Activated T-cell treated with anti-CD3 and anti-CD28 coated beads, Interleukin-2, amount 50 U/mL, for 24 hours (primary cell): ENCODE measurements around the gene RAET1G.
"Not testable (repeated sequence)": the region's sequence is repeated elsewhere in the genome, so short reads cannot be mapped to it uniquely, and the experiment has no call there.

Experiments used
- DNase-seq: peaks from one replicate; pipeline ENCODE4 v3.0.0-alpha.2; 2020
- H3K27ac Mint-ChIP-seq: 2 replicates; pipeline ENCODE4 v1.8.0; 2020; ENCODE audit warnings: mild to moderate bottlenecking, mixed read lengths
- H3K27me3 Mint-ChIP-seq: 2 replicates; pipeline ENCODE4 v1.8.0; 2020; ENCODE audit warnings: mixed read lengths
- H3K36me3 Mint-ChIP-seq: 2 replicates; pipeline ENCODE4 v1.8.0; 2020; ENCODE audit warnings: low read depth, mixed read lengths
- H3K4me1 Mint-ChIP-seq: 2 replicates; pipeline ENCODE4 v1.8.0; 2020; ENCODE audit warnings: low read depth, mixed read lengths
- H3K4me3 Mint-ChIP-seq: 2 replicates; pipeline ENCODE4 v1.8.0; 2020; ENCODE audit warnings: mild to moderate bottlenecking, moderate library complexity, mixed read lengths
- H3K9me3 Mint-ChIP-seq: 2 replicates; pipeline ENCODE4 v1.8.0; 2020; ENCODE audit warnings: mixed read lengths

Gene RAET1G

GRCh38 chr6:149931501-149931900, 8.6 kb upstream of the RAET1G start:
- Mint-ChIP-seq H3K27me3 (peaks cover 93% of the 10 kb centered on the region), H3K4me3 (no peak overlapping the region), H3K4me1 (peaks cover 8% of the 10 kb centered on the region), H3K36me3 (no peaks in the 10 kb centered on the region), H3K27ac (no peak overlapping the region), H3K9me3 (no peaks in the 10 kb centered on the region)
- DNase-seq = no peak

GRCh38 chr6:149929422-149929821, 6.5 kb upstream of the RAET1G start:
- H3K27me3 Mint-ChIP-seq = peaks cover 91% of the 10 kb centered on the region
- H3K9me3 Mint-ChIP-seq = no peaks in the 10 kb centered on the region
- DNase-seq = peak; percentile 27
- H3K27ac Mint-ChIP-seq = no peak overlapping the region
- H3K36me3 Mint-ChIP-seq = no peaks in the 10 kb centered on the region
- H3K4me1 Mint-ChIP-seq = peaks cover 9% of the 10 kb centered on the region
- no peak overlapping the region for H3K4me3 Mint-ChIP-seq

DNA sequence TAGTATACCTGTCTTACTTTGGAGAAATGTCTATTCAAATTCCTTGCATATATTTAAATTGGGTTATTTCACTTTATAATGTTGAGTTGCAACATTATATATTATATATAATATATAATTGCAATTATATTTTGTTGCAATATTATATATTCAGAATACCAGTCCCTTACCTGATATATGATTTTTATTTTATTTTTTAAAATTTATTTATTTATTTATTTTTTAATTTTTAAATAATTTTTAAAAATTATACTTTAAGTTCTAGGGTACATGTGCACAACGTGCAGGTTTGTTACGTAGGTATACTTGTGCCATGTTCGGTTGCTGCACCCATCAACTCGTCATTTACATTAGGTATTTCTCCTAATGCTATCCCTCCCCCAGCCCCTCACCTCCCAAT, 4.1 kb upstream of the RAET1G start:
- Mint-ChIP-seq H3K27me3 (peaks cover 94% of the 10 kb centered on the region), H3K4me1 (peaks cover 22% of the 10 kb centered on the region)
- DNase-seq, H3K9me3 Mint-ChIP-seq, H3K27ac Mint-ChIP-seq, H3K36me3 Mint-ChIP-seq, H3K4me3 Mint-ChIP-seq: not testable (repeated sequence)

- H3K36me3 Mint-ChIP-seq = no peaks in the 10 kb centered on the region
- no peak overlapping the region for H3K27ac Mint-ChIP-seq
- DNase-seq = peak; percentile 84
- H3K4me1 Mint-ChIP-seq = peaks cover 24% of the 10 kb centered on the region
- no peaks in the 10 kb centered on the region for H3K9me3 Mint-ChIP-seq
- peaks cover 94% of the 10 kb centered on the region for H3K27me3 Mint-ChIP-seq
- peak overlapping the region; percentile 50 for H3K4me3 Mint-ChIP-seq
Observed at GRCh38 chr6:149925974-149926777, 3.3 kb upstream of the RAET1G start.

DNA sequence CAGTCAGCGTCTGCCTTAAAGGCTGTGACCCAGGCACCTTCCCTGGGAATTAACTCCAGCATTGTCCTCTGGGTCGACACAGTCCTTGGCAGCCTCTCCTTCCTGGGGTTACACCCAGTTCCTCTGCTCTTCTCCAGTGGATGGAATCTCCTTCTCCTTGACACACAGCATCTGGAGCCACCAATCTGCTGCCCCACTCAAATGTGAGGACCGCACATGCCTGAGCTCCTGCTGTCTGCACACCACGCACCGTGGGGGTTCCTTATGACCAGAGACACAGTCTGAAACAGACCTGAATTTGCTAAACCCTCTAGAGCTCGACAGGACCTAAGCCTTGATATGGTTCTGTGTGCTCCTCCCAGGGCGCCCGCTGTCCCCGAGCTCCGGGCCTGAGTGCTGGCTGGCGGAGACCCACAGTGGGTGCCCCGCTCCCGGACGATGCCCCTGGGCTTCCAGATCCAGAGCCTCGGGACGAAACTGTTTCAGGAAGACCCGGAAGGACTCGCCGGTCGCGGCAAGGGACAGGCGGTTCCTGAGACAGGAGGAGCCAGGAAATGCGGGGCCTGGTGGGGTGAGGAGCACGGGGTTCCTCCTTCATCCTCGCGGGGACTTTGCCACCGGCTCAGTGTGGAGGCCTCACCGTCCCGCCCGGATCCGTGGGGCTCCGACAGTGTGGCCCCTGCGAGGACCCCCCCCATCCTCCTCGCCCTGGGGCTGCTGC, 2.5 kb upstream of the RAET1G start:
- peak; percentile 45 for DNase-seq
- peaks cover 24% of the 10 kb centered on the region for H3K4me1 Mint-ChIP-seq
- no peaks in the 10 kb centered on the region for H3K36me3 Mint-ChIP-seq
- H3K9me3 Mint-ChIP-seq = no peaks in the 10 kb centered on the region
- H3K27me3 Mint-ChIP-seq = peaks cover 94% of the 10 kb centered on the region
- no peak overlapping the region for H3K4me3 Mint-ChIP-seq
- H3K27ac Mint-ChIP-seq = no peak overlapping the region

DNA sequence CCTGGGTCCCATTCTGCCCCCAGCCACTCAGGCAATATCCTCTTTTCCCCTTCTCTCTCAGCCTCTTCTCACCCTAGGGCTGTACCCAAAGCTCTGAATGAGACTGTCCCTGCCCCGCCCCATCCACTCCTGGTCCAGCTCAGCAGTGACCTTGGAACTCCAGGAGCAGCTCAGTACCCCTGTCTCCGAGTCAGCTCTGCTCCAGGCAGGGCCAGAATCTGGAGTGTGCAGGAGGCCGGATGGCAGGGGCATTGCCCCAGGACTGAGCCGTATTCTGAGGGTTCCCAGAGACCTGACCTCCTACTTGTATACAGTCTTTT, 2.0 kb upstream of the RAET1G start:
- DNase-seq = no peak
- Mint-ChIP-seq H3K27me3 (peaks cover 94% of the 10 kb centered on the region), H3K4me3 (no peak overlapping the region)

GRCh38 chr6:149924206-149924932, 1.4 kb upstream of the RAET1G start:
- Mint-ChIP-seq H3K9me3 (no peaks in the 10 kb centered on the region), H3K27me3 (peaks cover 92% of the 10 kb centered on the region), H3K4me3 (no peak overlapping the region), H3K4me1 (peaks cover 24% of the 10 kb centered on the region), H3K36me3 (no peaks in the 10 kb centered on the region), H3K27ac (no peak overlapping the region)
- DNase-seq = no peak

More for the DNA sequence above, 2.0 kb upstream of the RAET1G start:
- H3K36me3 Mint-ChIP-seq = no peaks in the 10 kb centered on the region
- H3K9me3 Mint-ChIP-seq = no peaks in the 10 kb centered on the region
- no peak overlapping the region for H3K27ac Mint-ChIP-seq
- H3K4me1 Mint-ChIP-seq = peaks cover 24% of the 10 kb centered on the region

DNA sequence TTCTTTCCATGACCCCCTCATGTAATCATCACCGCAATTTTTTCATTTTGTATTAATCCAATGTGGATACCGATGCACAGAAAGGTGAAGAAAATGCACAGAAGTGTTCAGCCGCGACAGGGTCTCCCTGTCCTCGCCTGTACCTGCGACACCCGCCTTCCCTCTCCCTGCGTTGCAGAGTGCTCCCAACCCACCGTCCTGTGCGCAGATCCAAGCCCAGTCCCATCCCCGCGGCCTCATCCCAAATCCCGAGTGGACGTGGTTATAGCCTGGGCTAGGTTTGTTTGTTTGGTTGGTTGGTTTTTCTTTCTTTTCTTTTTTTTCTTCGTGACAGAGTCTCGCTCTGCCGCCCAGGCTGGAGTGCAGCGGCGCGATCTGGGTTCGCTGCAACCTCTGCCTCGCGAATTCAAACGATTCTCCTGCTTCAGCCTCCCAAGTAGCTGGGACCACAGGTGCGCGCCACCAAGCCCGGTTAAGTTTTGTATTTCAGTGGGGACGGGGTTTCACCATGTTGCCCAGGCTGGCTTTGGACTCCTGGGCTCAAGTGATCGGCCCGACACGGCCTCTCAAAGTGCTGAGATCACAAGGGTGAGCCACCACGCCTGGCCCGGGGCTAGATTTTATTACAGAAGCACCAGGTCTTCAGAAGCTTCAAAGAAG, 536 bp upstream of the RAET1G start:
- Mint-ChIP-seq H3K27me3 (peaks cover 87% of the 10 kb centered on the region), H3K27ac (no peak overlapping the region), H3K9me3 (no peaks in the 10 kb centered on the region), H3K4me3 (peak overlapping the region; percentile 69), H3K36me3 (no peaks in the 10 kb centered on the region), H3K4me1 (peaks cover 24% of the 10 kb centered on the region)
- peak; percentile 28 for DNase-seq

DNA sequence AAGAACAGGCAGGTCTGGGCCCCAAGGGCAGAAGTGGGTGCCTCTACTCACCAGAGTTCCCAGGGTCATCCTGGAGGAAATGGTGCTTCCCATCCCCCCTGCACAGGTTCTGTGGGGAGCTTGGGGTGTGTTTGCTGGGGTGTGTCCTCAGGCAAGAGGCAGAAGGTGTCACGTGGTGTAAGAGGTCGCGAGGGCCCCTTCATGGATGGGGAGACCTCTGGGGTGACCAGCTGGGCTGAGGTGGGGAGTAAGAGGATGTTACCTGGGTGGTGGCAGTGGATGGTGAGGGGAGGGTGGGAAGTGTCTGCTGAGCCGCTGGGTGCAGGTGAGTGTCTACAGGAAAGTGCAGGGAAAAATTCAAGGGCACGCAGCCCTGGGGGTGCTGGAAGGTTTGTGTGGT, 830 bp downstream of the RAET1G start:
- Mint-ChIP-seq H3K27me3 (peaks cover 73% of the 10 kb centered on the region), H3K4me1 (peaks cover 24% of the 10 kb centered on the region), H3K4me3 (peak overlapping the region; percentile 37)
- H3K9me3 Mint-ChIP-seq, H3K27ac Mint-ChIP-seq, H3K36me3 Mint-ChIP-seq: not testable (repeated sequence)
- DNase-seq = peak; percentile 28

GRCh38 chr6:149921361-149921760, 1.6 kb downstream of the RAET1G start:
- DNase-seq = peak; percentile 17
- H3K9me3 Mint-ChIP-seq = no peaks in the 10 kb centered on the region
- peaks cover 68% of the 10 kb centered on the region for H3K27me3 Mint-ChIP-seq
- peaks cover 22% of the 10 kb centered on the region for H3K4me1 Mint-ChIP-seq
- no peak overlapping the region for H3K4me3 Mint-ChIP-seq
- H3K36me3 Mint-ChIP-seq = no peaks in the 10 kb centered on the region
- H3K27ac Mint-ChIP-seq = no peak overlapping the region

- DNase-seq = peak; percentile 8
- H3K4me3 Mint-ChIP-seq = no peak overlapping the region
- H3K4me1 Mint-ChIP-seq = peaks cover 16% of the 10 kb centered on the region
- H3K27ac Mint-ChIP-seq = no peak overlapping the region
- no peaks in the 10 kb centered on the region for H3K36me3 Mint-ChIP-seq
- no peaks in the 10 kb centered on the region for H3K9me3 Mint-ChIP-seq
- peaks cover 55% of the 10 kb centered on the region for H3K27me3 Mint-ChIP-seq
Observed at GRCh38 chr6:149919834-149920225, 3.1 kb downstream of the RAET1G start.

- H3K4me3 Mint-ChIP-seq, H3K9me3 Mint-ChIP-seq, H3K36me3 Mint-ChIP-seq, DNase-seq, H3K27ac Mint-ChIP-seq: not testable (repeated sequence)
- peaks cover 50% of the 10 kb centered on the region for H3K27me3 Mint-ChIP-seq
- H3K4me1 Mint-ChIP-seq = peaks cover 16% of the 10 kb centered on the region
Observed at GRCh38 chr6:149919126-149919833, 3.6 kb downstream of the RAET1G start.

- peaks cover 10% of the 10 kb centered on the region for H3K4me1 Mint-ChIP-seq
- H3K27me3 Mint-ChIP-seq = peaks cover 44% of the 10 kb centered on the region
- no peaks in the 10 kb centered on the region for H3K9me3 Mint-ChIP-seq
- DNase-seq = no peak
- no peaks in the 10 kb centered on the region for H3K36me3 Mint-ChIP-seq
- H3K27ac Mint-ChIP-seq = no peak overlapping the region
- H3K4me3 Mint-ChIP-seq = no peak overlapping the region
Observed at GRCh38 chr6:149918151-149918905, 4.6 kb downstream of the RAET1G start.
